Hepatocyte (in vitro differentiated cells): ENCODE results near the gene PPM1L.

Experiments
- EZH2 ChIP-seq: fragments of 200-600 bp; sonication (generic); IDR thresholded peaks from 2 replicates; pipeline ENCODE4 v1.6.1; 2016; ENCODE audit warnings: antibody characterized with exemption, mild to moderate bottlenecking, borderline replicate concordance
- EZH2phosphoT487 ChIP-seq: fragments of 200-600 bp; sonication (generic); IDR thresholded peaks from one replicate; pipeline ENCODE4 v1.6.1; 2018; ENCODE audit warnings: antibody characterized with exemption, mild to moderate bottlenecking, low read depth, moderate library complexity; ENCODE audit not compliant: unreplicated experiment, severe bottlenecking
- TF ChIP-seq, protein P1 (sequence below): fragments of 200-600 bp; sonication (generic); IDR thresholded peaks from 2 replicates; pipeline ENCODE4 v1.5.1; 2016; ENCODE audit warnings: antibody characterized with exemption, mild to moderate bottlenecking; ENCODE audit not compliant: poor library complexity

DNA sequence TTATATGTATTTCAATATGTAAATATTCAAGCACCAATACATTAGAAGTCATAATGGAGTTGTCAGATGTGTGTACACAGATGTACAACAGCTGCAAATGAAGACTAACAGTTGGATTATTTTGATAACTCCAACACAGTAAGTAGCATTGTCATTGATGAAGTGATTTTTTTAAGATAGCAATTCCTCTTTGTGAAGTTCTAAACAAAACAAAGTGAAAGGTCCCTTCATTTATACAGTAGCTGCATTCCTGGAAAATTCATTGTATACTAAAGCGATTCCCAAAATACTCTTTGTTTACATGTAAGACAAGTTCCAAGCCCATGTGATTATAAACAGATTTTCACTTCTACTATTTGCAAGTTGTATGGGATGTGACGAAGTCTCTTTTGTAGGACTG lies 234.4 kb downstream of the PPM1L start:
- TF ChIP-seq, protein P1, sequence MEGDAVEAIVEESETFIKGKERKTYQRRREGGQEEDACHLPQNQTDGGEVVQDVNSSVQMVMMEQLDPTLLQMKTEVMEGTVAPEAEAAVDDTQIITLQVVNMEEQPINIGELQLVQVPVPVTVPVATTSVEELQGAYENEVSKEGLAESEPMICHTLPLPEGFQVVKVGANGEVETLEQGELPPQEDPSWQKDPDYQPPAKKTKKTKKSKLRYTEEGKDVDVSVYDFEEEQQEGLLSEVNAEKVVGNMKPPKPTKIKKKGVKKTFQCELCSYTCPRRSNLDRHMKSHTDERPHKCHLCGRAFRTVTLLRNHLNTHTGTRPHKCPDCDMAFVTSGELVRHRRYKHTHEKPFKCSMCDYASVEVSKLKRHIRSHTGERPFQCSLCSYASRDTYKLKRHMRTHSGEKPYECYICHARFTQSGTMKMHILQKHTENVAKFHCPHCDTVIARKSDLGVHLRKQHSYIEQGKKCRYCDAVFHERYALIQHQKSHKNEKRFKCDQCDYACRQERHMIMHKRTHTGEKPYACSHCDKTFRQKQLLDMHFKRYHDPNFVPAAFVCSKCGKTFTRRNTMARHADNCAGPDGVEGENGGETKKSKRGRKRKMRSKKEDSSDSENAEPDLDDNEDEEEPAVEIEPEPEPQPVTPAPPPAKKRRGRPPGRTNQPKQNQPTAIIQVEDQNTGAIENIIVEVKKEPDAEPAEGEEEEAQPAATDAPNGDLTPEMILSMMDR, result no peak
- TF ChIP-seq EZH2, result no peak
- TF ChIP-seq EZH2phosphoT487, result no peak
